NCI-H146 (cell line): ENCODE measurements around the gene DEPDC5.
"Not testable (repeated sequence)": the region's sequence is repeated elsewhere in the genome, so short reads cannot be mapped to it uniquely, and the experiment has no call there.

Experiments used
- DNase-seq: peaks from one replicate; lab custom pipeline; 2025; lab: John Stamatoyannopoulos, UW

The DEPDC5 gene

DNA sequence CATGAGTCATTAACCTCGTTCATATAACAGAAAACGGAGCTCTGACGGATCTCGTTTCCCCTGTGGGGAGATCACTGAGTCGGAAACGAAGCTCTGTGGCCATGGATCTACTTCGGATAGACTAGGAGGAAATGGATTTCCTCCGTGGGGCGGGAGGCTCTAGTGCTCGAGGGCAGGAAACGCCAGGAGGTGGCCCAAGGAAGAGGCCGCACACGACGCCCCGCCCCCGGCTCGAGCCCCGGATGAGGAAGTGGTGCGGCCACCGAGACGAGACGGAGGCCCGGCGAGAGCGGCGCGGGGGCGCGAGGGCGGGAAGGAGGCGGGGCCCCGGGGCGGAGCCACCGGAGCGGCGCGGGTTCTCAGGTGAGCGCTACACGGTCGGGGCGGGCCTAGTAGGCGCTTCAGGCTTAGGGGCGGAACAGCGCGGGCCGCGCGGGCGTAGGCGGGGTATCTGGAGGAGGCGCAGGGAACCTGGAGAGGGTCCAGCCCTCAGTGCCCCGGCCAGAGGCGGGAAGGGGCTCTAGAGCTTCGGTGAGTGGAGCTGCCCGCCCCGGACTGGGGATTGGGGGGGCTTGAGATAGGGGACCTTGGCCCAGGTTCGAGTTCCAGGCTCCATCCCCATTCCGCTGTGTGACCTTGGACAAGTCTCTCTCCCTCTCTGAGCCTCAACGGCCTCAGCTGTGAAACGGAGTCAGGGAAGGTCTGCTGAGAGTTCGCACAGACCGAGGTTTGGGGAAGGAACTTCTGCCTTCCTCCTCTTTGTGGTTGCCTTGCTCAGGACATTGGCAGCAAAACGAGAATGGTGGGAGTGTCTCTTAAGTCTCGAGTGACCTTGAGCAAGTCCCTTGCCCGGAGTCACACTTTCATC is at the start of gene DEPDC5:
Gene DEPDC5, plus strand, starts transcription at position 386 of the 868 bp plus-strand sequence. CDS start 903 bp downstream, outside the sequence.
- DNase-seq: peak; percentile 92

GRCh38 chr22:31707519-31707918 is 46.3 kb upstream of the DEPDC5 start:
- DNase-seq: peak; percentile 46

- DNase-seq: not testable (repeated sequence)
These were observed 42.6 kb upstream of the DEPDC5 start for GRCh38 chr22:31711226-31711625.

DNA sequence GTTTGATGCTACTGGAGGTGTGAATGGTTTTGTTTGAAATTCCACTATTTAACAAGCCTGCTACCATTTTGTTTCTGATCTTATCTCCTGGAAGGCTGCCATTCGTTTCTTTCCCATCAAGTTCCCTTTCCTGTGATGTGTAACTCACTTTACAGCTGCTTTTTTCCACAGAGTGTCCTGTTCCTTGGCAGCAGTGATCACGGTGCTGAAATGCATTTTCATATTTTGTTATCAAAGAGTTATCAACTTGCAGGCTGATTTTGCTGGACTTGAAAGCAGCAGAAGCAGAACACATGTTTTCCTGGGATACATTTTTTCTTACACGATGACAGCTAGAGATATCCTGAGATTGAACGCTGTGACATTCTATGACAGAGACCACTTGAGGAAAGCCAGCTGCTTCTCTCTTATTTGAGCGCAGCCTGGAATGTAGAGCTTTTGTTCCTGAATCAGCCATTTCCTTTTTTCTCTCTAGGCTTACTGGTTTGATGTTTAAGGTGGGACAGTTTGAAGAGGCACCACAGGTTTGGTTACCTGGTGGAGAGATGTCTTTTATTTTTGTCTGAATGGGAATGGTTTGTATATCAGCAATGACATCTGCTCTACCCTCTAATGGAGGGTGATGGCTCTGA is 38.6 kb upstream of the DEPDC5 start:
- no peak for DNase-seq

GRCh38 chr22:31719850-31720471 is 33.9 kb upstream of the DEPDC5 start:
- DNase-seq: no peak

DNA sequence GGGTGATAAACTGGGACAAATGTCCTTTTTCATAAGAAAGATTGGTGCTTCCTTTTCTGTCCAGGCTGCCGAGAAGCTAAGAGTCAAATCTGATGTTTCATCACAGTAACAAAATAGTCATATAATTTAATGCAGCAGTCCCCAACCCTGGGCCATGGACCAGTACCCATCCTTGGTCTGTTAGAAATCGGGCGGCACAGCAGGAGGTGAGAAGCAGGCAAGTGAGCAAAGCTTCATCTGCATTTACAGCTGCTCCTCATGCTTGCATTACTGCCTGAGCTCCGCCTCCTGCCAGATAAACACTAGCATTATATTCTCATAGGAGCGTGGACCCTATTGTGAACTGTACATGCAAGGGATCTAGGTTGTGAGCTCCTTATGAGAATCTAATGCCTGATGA is 30.1 kb upstream of the DEPDC5 start:
- no peak for DNase-seq

GRCh38 chr22:31726692-31727091 is 27.1 kb upstream of the DEPDC5 start:
- DNase-seq: no peak

DNA sequence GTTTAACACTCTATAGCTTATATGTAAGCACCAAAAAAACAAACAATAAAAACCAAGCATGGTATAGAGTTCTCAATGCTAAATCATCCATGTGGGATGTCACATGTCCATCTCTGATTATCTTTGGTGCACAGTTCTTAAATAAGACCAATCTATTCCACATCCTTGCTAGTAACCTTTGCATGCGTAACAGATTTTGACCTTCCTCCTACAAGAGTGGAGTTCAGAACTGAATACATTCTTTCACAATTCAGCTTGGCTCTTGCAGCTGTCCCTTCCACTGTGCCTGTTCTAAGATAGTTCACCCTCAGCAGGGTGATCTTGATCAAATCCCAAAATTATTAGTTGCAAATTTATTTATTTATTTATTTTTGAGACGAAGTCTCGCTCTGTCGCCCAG is 25.0 kb upstream of the DEPDC5 start:
- no peak for DNase-seq

- no peak for DNase-seq
These were observed 23.5 kb upstream of the DEPDC5 start for GRCh38 chr22:31730344-31730711.

DNA sequence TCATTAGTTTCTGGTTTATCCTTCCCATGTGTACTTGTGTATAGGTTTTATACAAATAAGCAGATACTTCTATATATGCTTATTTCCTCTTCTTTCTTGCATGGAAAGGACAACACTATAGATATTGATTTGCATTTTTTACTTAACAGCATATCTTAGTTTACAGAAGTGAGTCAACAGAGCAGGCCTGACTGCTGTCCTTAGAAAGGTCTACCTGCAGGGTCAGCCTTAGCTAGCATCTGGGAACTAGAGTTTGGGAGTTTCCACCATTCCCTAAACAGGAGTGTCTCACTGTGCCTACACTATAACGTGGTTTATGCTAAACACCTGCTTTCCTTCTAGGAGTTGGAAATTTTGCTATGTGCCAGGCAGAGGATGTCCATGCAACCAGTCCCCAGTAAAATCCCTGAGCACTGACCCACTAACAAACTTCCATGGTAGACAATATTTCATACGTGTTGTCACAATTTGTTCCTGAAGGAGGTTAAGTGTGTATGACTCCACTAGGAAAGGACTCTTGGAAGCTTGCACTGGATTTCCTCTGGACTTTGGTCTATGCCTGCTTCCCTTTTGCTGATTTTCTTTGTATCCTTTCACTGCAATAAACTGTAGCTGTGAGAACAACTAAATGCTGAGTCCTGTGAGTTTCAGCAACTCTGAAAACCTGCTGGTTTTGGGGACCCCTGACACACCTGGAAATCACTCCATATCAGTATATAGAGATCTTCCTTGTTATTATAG is 21.6 kb upstream of the DEPDC5 start:
- DNase-seq: no peak

DNA sequence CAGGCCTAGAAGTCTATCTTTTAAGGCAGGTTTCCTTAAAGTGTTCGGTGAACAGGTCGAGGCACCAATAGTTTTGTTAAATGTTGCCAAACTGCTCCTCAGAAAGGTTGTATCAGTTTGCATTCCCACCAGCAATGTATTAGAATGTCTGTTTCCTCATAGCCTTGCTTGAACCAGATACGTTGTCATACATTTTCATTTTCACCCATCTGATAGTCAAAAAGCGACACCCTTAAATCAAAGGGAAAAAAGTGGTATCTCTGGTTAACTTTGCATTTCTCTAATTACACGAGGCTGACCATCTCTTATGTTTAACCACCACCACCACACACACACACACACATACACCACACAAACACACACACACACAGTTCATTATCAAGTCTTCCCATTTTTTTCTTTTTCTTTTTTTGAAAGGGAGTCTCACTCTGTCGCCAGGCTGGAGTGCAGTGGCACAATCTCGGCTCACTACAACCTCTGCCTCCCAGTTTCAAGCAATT is 20.2 kb upstream of the DEPDC5 start:
- DNase-seq: no peak

DNA sequence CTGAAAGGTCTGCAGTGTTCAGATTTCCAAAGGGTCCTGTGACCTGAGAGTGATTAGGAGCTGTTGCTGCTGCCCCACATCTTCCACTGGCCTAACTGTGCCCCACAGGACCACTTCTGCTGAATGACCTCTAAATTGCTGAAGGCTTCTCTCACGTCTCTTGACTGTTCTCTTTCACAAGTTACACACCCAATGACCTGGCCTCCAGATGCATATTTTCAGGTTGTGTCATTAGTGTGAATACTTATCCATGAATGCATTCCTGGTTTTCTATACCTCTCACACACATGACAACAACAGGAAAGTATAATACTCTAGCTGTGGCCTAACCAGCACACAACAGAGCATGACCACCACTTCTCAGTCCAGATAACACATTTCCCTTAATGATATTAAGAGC is 19.3 kb upstream of the DEPDC5 start:
- no peak for DNase-seq

GRCh38 chr22:31736458-31736857 is 17.4 kb upstream of the DEPDC5 start:
- no peak for DNase-seq

GRCh38 chr22:31737932-31738331 is 15.9 kb upstream of the DEPDC5 start:
- DNase-seq: no peak

DNA sequence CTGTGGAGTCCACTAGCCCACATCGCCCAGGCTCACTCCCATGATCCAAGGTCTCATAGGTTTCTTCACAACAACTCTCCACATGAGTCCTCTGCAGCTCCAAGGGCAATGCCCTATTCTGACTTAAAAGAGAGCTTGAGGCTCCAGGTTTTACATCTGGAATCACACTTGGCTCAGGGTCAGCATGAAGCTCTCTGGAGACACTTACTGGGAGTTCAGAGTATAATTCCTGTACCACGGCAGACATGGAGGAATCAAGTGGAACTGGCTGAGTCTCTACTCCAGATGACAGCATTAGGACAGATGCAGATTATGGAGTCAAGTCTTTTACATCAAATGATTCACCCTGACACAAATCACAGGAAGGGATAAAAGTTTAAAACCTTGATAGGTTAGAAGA is 15.3 kb upstream of the DEPDC5 start:
- no peak for DNase-seq

- DNase-seq: no peak
These were observed 14.0 kb upstream of the DEPDC5 start for GRCh38 chr22:31739795-31740201.

- DNase-seq: not testable (repeated sequence)
These were observed 13.5 kb upstream of the DEPDC5 start for GRCh38 chr22:31740314-31740713.

DNA sequence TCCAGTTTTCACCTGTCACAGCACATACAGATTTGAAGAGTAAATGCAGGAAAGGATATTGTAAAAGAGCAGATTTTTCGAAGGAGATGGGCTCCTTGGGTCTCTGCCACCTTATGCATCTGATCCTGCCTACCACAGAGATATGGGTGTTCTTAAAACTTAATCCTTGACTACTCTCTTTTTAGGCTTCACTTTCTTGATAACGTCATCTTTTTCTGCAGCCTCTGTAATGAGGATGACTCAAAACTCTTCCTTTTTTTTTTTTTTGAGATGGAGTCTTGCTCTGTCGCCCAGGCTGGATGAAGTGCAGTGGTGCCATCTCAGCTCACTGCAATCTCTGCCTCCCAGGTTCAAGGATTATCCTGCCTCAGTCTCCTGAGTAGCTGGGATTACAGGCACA is 11.7 kb upstream of the DEPDC5 start:
- no peak for DNase-seq

DNA sequence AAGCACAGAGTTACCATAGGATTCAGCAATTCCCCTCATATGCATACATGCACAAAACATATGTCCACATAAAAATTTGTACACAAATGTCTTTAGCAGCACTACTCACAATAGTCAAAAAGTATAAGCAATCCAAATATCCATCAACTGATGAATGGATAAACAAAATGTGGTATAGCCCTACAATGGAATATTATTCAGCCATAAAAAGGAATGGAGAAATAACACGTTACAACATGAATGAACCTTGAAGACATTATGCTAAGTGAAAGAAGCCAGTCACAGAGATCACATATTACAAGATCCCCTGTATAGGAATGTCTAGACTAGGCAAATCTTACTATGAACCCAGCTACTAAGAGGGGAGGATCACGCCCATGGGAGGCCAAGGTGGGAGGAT is 11.1 kb upstream of the DEPDC5 start:
- DNase-seq: no peak

DNA sequence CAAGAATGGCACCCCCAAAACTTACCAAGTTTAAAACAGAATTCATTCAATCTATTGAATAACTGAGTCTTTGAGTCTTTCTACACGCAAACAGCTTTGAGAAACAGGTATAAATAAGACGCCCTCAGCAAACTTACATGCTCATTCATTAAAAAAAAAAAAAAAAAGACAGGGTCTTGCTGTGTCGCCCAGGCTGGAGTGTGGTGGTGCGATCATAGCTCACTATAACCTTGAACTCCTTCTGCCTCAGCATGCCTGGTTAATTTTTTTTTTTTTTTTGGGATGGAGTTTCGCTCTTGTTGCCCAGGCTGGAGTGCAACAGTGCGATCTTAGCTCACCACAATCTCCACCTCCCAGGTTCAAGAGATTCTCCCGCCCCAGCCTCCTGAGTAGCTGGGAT is 9.9 kb upstream of the DEPDC5 start:
- no peak for DNase-seq

DNA sequence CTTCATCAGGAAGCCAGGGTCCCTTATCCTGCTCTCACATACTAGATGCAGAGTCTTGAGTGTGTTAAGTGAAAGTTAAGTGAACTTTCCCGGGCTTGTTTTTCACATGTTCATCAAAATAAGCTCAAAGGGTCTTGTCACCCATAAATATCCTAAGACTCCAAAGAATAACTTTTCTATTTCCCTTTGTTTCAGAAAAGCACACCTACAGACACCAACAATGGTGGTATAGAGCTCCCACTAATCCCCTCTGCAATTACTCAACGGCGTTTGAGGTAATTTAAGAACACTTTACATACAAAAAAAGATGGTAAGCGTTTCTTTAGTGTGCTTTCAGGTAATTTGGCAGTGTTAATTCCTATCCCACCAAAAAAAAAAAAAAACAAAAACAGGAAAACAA is 6.4 kb upstream of the DEPDC5 start:
- no peak for DNase-seq

- no peak for DNase-seq
These were observed 5.3 kb upstream of the DEPDC5 start for GRCh38 chr22:31748490-31748889.
